HFF-Myc (cell line): ENCODE measurements around the gene KPNB1.

Experiments
- DNase-seq: peaks from one replicate; pipeline ENCODE4 v3.0.0-alpha.2; 2011; ENCODE audit warnings: low read depth; ENCODE audit errors: extremely low read depth
- H3K4me3 ChIP-seq: replicated peaks from 2 replicates; pipeline ENCODE4 v1.5.1; 2011; ENCODE audit warnings: low read depth, mild to moderate bottlenecking, control low read depth, low read length
- CTCF ChIP-seq: IDR thresholded peaks from 2 replicates; pipeline ENCODE4 v1.5.1; 2012; ENCODE audit warnings: mild to moderate bottlenecking, low read depth, low read length, control low read depth; ENCODE audit errors: missing control alignments

Gene KPNB1

GRCh38 chr17:47720754-47721533, 71.2 kb downstream of the KPNB1 start:
- DNase-seq, result no peak
- no peak for TF ChIP-seq CTCF
- no peak overlapping the region for H3K4me3 ChIP-seq

DNA sequence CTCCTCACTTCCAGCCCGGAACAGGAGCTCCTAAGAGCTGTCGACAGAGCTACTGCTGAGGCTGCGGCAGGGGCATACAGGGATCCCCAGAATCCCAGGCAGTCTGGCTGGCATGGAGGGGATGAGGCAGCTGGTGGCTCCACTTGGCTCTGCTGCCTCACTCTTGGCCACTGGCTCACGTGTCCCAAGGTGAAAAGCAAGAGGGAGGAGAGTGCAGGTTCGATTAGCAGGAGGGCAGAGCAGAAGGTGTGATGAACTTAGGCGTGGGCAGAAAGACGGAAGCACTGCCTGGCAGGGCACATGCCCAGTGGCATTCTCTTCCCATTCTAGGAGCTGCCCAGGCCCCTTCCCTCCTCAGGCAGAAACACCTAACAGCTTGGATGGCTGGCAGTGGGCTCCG, 72.0 kb downstream of the KPNB1 start:
- no peak for DNase-seq
- no peak for TF ChIP-seq CTCF

DNA sequence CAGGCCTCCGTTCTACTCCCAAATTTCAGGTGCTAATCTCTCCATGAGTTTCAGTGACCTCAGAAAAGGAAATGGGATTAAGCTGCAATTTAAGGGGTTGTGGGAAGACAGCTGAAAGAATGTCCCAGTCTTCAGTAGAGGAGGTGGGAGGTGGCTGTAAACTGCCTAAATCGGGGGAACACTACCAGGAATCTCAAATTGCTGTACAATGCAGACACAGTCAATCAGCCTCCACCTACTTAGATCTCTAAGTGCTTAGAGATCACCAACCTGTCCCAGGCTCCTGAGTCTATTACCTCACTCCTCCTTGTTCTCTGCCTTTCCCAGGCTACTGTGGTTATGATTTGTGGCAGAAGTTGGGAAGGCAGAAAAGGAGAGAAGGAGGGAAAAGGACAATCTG, 75.0 kb downstream of the KPNB1 start:
- no peak overlapping the region for H3K4me3 ChIP-seq
- no peak for DNase-seq
- TF ChIP-seq CTCF, result no peak

More for the DNA sequence above, 72.0 kb downstream of the KPNB1 start:
- no peak overlapping the region for H3K4me3 ChIP-seq

- H3K4me3 ChIP-seq, result no peak overlapping the region
- no peak for DNase-seq
These were observed 75.9 kb downstream of the KPNB1 start for GRCh38 chr17:47725446-47726111.

DNA sequence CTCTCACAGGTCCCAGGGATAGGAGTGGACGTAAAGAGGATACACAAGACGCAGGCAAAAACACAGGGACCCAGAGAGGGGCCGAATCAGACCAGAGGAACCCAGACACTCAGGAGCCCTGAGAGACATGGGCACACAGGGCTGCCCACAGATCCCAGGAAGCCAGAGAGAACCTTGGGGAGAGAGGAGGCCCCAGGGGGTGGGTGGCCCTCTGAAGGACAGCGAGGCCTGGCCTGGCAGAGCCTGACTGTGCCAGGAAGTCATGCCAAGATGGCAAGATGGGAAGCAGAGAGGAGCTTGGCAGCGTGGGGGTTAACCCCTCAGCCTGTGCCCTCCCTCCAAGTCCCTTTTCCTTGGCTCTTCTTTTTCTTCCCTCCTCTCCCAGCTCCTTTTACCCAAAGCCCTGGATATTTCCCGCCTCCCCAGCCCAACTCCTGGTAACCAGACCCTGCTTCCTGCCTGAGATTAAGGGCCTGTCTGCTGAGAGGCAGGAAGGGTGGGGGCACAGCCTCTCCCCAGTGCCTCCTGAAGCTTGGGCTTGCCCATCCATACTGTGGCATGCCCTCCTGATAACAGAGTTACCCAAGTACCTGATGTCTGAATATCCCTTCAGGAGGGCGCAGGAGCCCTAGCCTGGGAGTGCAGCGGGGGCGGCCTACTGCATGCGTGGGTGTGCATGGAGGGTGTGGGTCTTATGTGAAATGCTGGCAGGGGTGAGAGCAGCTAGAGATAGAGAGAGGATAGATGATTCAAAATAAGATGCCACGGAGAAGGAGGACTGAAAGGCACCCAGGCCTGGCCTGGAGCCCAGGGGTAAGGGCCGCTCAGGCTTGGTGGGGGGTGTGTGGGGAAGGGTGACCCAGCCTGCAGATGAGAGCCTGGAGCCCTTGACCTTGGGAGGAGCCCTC, 77.3 kb downstream of the KPNB1 start:
- no peak for TF ChIP-seq CTCF
- no peak overlapping the region for H3K4me3 ChIP-seq
- DNase-seq, result no peak

More at GRCh38 chr17:47725446-47726111, 75.9 kb downstream of the KPNB1 start:
- no peak for TF ChIP-seq CTCF

GRCh38 chr17:47727704-47728036, 78.0 kb downstream of the KPNB1 start:
- H3K4me3 ChIP-seq, result no peak overlapping the region
- DNase-seq, result no peak
- no peak for TF ChIP-seq CTCF
